Measurements from ENCODE around the gene DNAJB9. TPM values are rescaled to one million over a fixed set of nuclear protein-coding genes. Genes with fewer than 3 reads are reported as not detected.

Gene DNAJB9
- total and polyA plus RNA-seq, 2 of the 13 experiments (the other 11 are each of a cell fraction or from before 2014, with no cell fraction given), result 8.6 to 16.4 TPM

DNA sequence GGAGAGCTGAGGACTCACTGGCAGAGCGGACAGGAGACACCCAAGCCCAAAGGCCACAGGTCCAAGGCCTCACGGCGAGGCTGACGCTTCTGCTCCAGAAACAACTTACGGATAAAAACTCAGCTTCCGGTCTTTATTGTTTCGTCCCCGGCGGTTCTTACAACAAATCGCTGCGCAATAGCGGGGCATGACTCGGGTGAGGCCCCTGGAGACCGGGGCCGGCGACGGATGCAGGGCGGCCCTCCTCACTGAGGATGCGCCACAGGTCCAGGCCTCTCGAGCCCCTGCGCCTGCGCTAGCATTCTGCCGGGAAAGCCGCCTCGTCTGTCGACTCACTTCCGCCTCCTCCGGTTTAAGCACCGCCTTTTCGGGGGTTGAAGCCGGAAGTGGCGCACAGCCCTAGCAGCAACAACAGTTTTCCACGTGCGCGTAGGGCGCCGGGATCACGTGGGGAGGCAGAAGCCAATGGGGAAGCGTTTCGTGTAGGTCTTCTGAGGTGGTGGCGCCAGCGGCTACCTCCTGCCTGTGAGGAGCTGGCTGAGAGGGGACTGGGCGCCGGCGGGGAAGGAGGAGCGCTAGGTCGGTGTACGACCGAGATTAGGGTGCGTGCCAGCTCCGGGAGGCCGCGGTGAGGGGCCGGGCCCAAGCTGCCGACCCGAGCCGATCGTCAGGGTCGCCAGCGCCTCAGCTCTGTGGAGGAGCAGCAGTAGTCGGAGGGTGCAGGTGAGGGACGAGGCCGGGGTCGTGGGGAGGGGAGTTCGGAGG is at the start of gene DNAJB9, which contains the start of gene THAP5 (continued):
- TF ChIP-seq KLF15 (CRISPR knock-in tag; IDR thresholded peaks at IDR 0.05; ENCODE audit: borderline replicate concordance), result 0 out of 2 replicates have a peak, but pooled peaks have one; percentile 25
- TF ChIP-seq TBX2 (CRISPR knock-in tag; IDR thresholded peaks at IDR 0.05; ENCODE audit: borderline replicate concordance), result peak; percentile 84; the same call in 1 of the 2 replicates

DNA sequence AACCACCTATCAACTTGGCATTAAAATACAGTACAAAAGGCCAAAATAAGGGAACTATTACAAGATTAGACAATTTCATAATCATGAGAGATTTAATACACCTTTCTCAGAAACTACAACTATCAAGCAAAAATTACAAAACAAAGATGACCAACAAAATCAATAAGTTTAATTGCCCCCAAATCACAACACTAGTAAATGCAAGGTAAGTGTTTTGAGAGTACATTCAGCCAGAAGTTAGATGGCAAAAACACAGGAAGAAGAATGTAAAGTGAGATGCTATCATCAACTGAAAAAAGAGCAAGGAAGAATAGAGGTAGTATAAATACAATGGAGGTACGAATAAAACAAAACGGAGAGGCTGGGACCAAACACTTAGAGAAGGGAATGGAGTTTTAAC is 46.9 kb upstream of the DNAJB9 start:
- TF ChIP-seq ZNF20 (CRISPR knock-in tag; IDR thresholded peaks at IDR 0.05) (no peak), SAFB2 (CRISPR knock-in tag; IDR thresholded peaks at IDR 0.05; ENCODE audit: borderline replicate concordance, low read depth) (no peak), MAFF (IDR thresholded peaks at IDR 0.05; ENCODE audit: low read depth, low read length) (peak; percentile 42; the same call in 1 of the 2 replicates), MAFK (conservative IDR thresholded peaks at IDR 0.05 in 1 of 2, IDR thresholded peaks at IDR 0.05 in 1 of 2; ENCODE audit: low read length in 2 of 2) (peak; percentile 32 to 40; a peak in 3 of 4 replicates)
- peak overlapping the region; percentile 78 for H3K4me2 ChIP-seq (ENCODE audit: low read depth, low read length)
- in situ Hi-C loops (cut with HindIII; ENCODE audit: extremely low pct_ligation_motif_present, low pct_unique_long_range_greater_than_20kb), result no loop called here
- no peak overlapping the region for H3K9ac ChIP-seq (ENCODE audit: insufficient read depth, low read depth, low read length)
- peaks cover 0 to 6% of the 10 kb centered on the region in 2 experiments; a peak in 2 of 5 replicates for H3K36me3 ChIP-seq (replicated peaks in 1 of 2; ENCODE audit: control insufficient read depth in 1 of 2, insufficient read depth in 2 of 2, low read length in 2 of 2)
- intact Hi-C loops (cut with micrococcal nuclease; ENCODE audit: unreplicated experiment), result no loop called here
- DNase-seq (ENCODE audit: low spot score) (no peak), FAIRE-seq (no peak), ATAC-seq (no peak)
- no peaks in the 10 kb centered on the region; the same call in 1 of the 2 replicates for H4K20me1 ChIP-seq (ENCODE audit: insufficient read depth, low read length)
- H3K27ac ChIP-seq (ENCODE audit: extremely low read length, insufficient read depth, low read length), result no peak overlapping the region
- H3K79me2 ChIP-seq (ENCODE audit: insufficient read depth, low read length), result peaks cover 16% of the 10 kb centered on the region
- CTCF ChIA-PET (ENCODE audit: low intra/inter-chr PET ratio, low total read pairs), result no interaction called here
- H2AFZ ChIP-seq (ENCODE audit: low read length), result no peak overlapping the region
- no peak overlapping the region for H3K4me3 ChIP-seq (replicated peaks in 1 of 3; ENCODE audit: insufficient read depth in 1 of 3, low read depth in 2 of 3, low read length in 3 of 3)
- whole genome bisulfite sequencing (ENCODE audit: low lambda C conversion rate), result 92% methylated on average over 2 of the region's 2 CpGs
- H3K27me3 ChIP-seq (ENCODE audit: control insufficient read depth in 1 of 2, insufficient read depth in 2 of 2, low read length in 2 of 2), result no peaks in the 10 kb centered on the region; a peak in 1 of 5 replicates
- H3K4me1 ChIP-seq (ENCODE audit: insufficient read depth, low read length), result peaks cover 34% of the 10 kb centered on the region
- no TSS peak for BruUV-seq (replicated peaks)
- POLR2A ChIA-PET, result interaction anchor here (1.3 kb wide), 1 partner anchor 47 kb away, joined by 4 read pairs; the partner anchor contains the start of genes DNAJB9 and THAP5
- no peaks in the 10 kb centered on the region for H3K9me3 ChIP-seq (ENCODE audit: low read length)
